ENCODE results near the gene KCNA3.

Gene KCNA3

DNA sequence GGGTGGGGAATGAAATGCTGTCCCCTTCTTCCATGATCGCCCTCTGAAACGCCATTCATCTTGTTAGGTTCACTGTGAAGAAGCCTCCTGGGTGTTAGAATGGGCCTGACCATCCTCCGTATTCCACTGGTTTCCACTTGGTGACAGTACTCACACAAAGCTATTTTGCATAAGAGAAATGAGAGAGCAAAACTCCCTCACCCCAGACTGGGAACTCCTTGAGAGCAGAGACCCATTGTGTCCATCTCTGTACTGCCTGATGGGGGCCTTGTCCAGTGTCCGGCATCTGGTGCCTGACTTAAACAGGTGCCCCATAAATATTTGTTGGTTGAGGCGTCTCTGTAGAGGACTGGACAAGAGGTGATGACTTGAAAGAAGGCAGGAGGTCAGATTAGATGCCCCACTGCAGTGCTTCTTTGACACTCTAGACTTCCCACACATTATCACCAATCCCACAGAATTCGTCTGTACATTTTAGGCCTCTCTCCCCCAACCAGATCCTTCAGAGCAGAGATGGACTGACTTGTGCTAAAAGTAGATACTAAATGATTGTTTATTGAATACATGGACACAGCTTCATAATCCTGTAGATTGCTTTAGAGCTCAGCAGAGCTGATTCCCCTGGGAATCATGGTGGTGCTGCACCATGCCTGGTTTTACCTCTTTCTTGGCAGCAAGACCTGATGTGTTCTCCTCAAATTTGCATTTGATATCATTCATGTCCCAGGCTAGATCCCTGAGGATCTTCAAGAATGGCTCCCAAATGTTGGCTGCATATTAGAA lies 46.2 kb downstream of the KCNA3 start:
- POLR2A ChIA-PET = no interaction called here
- CTCF ChIA-PET = interaction anchor here (1.1 to 1.5 kb wide), 2 partner anchors 9 to 14 kb away, joined by 3 to 6 read pairs; no protein-coding TSS in a partner anchor
- no peak for DNase-seq (ENCODE audit: extremely low spot score)
- TF ChIP-seq HDGF (IDR thresholded peaks at IDR 0.05; ENCODE audit: borderline replicate concordance) (no peak), BHLHE40 (IDR thresholded peaks at IDR 0.05; ENCODE audit: borderline replicate concordance) (no peak), LEF1 (IDR thresholded peaks at IDR 0.05; ENCODE audit: borderline replicate concordance) (no peak), ELF4 (IDR thresholded peaks at IDR 0.05) (no peak), SP1 (IDR thresholded peaks at IDR 0.05) (no peak), CTBP1 (IDR thresholded peaks at IDR 0.05; ENCODE audit: borderline replicate concordance) (no peak), FOXM1 (IDR thresholded peaks at IDR 0.05; ENCODE audit: borderline replicate concordance) (no peak), FOXK2 (IDR thresholded peaks at IDR 0.05) (no peak)
- TF ChIP-seq, protein P1, sequence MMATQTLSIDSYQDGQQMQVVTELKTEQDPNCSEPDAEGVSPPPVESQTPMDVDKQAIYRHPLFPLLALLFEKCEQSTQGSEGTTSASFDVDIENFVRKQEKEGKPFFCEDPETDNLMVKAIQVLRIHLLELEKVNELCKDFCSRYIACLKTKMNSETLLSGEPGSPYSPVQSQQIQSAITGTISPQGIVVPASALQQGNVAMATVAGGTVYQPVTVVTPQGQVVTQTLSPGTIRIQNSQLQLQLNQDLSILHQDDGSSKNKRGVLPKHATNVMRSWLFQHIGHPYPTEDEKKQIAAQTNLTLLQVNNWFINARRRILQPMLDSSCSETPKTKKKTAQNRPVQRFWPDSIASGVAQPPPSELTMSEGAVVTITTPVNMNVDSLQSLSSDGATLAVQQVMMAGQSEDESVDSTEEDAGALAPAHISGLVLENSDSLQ (IDR thresholded peaks at IDR 0.05) = no peak

DNA sequence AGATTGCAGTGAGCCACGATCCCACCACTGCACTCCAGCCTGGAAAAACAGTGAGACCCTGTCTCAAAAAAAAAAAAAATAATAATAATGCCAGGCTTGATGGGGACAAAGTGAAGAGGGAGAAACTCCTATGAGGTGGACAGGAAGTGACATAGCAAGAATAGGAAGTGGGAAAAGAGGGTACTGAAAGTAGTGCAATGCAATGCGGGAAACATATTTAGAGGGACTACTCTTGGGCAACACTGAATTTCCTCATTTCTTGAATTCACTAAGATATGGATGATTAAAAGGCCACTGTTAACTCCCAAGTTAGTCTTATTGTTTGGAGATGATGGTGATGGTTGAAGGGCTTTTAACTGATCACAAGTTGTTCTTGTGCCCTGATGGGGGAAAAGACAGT lies 47.0 kb downstream of the KCNA3 start:
- ChIA-PET CTCF (no interaction called here), POLR2A (no interaction called here)
- TF ChIP-seq ELF4 (IDR thresholded peaks at IDR 0.05) (no peak), SP1 (IDR thresholded peaks at IDR 0.05) (no peak)
- DNase-seq (ENCODE audit: extremely low spot score) = no peak

DNA sequence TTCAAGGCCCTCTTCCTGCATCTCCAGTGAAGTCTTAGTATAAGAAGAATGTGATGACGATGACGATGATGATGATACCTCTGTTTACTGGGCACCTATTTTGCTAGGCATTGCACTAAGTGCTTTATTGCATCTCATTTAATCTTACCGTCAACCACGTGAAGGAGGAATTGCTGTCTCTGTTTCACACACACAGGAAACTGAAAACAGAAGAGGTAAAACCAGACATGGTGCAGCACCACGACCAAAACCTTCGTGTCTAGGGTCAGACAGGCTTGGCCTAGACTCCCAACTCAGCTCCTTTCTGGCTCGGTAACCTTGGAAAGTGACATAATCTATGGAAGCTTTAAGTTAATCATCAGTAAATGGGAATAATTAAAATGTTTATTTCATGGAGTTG lies 47.9 kb downstream of the KCNA3 start:
- POLR2A ChIA-PET = no interaction called here
- no peak for TF ChIP-seq ARNT (IDR thresholded peaks at IDR 0.05)
- no peak for TF ChIP-seq SP1 (IDR thresholded peaks at IDR 0.05)
- TF ChIP-seq, protein P1 (IDR thresholded peaks at IDR 0.05) = no peak
- no peak for TF ChIP-seq BHLHE40 (IDR thresholded peaks at IDR 0.05; ENCODE audit: borderline replicate concordance)
- no peak for TF ChIP-seq FOXA1 (IDR thresholded peaks at IDR 0.05)
- no peak for TF ChIP-seq L3MBTL2 (conservative IDR thresholded peaks at IDR 0.05)
- no peak for TF ChIP-seq NFRKB (IDR thresholded peaks at IDR 0.05)
- no peak for TF ChIP-seq FOXK2 (IDR thresholded peaks at IDR 0.05)
- TF ChIP-seq ZNF384 (IDR thresholded peaks at IDR 0.05) = no peak
- TF ChIP-seq FOXM1 (IDR thresholded peaks at IDR 0.05; ENCODE audit: borderline replicate concordance) = no peak
- TF ChIP-seq SUZ12 (IDR thresholded peaks at IDR 0.05) = no peak
- CTCF ChIA-PET = no interaction called here
- no peak for DNase-seq (ENCODE audit: extremely low spot score)
